Right ventricle myocardium inferior (tissue), 1 donor: ENCODE data around the gene STK38L. TPM values are rescaled to one million over a fixed set of nuclear protein-coding genes. Genes with fewer than 3 reads are reported as not detected.

ENCODE experiments used
- ATAC-seq: fragments of 200-7000 bp; cut with Tn5 transposase; one replicate; pipeline ENCODE4 v1.9.1; 2020; ENCODE audit warnings: mild to moderate bottlenecking, moderate library complexity
- DNase-seq: peaks from one replicate; pipeline ENCODE4 v3.0.0; 2021; ENCODE audit errors: missing footprints
- intact Hi-C: fragments of 100-400 bp; cut with DNase I; formaldehyde crosslinking; loops from one replicate; pipeline ENCODE4 v1.11.0; 2022
- total RNA-seq: library from RNA; stranded (reverse); fragmentation: NEBNext Ultra II Directional; extraction: Animal tissue kit (Norgen Biotek cat#: 25700); gene quantifications from one replicate; pipeline ENCODE4 v1.2.1, GENCODE V29; 2021
- donor health status: DM: no; HTN: yes; CAD: no; lungs with severe emphysema.

Gene STK38L
- total RNA-seq, 1 donor from 2014 or later, result 48.7 TPM

DNA sequence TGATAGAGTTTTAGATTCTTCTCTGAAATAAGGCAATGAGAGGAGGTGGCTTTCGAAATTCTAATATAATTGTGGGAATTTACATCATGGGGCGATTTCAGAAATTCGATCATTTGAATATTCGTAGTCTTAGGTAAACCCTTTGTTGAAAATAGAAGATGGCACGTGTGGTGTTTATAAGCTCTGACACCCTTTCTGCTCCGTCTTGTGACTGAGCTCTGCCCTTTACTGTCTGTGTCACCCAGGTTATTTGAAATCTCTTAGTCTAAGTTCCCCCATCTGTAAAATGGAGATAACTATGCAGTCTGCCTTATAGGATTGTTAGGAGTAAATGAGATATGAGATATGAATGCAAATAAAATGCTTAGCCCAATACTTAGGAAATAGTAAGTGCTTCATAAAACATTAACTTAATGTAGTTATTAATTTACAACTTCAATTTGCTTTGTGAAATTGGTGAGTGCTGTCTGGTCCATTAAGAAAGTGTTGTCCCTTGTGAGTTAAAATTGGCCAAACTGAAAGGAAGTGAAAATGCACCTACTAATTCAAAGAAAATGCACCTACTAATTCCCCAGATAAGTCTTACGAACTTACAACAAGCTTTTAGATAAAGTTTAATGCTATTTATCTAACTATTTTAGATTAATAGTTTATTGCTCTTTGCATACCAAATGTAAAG is 90.1 kb downstream of the STK38L start:
- DNase-seq (no peak), ATAC-seq (no peak)
- intact Hi-C loops, result no loop called here

DNA sequence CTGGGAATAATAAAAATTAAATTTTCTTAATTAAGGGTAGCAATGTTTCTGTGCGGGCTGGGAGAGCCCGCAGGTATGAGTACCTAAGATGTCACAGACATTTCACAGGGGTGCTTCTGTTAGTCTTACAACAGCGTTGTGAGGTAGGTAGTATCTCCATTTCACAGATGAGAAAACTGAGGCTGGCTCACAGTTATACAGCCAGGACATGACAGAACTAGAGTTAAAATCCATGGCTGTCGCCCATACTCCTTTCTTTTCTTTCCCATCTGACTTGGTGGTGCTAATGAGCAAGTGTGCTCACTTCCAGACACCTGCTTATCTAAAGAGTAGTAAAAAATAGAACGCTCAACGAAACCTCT is 90.6 kb downstream of the STK38L start:
- no peak for DNase-seq
- intact Hi-C loops, result no loop called here
- no peak for ATAC-seq

DNA sequence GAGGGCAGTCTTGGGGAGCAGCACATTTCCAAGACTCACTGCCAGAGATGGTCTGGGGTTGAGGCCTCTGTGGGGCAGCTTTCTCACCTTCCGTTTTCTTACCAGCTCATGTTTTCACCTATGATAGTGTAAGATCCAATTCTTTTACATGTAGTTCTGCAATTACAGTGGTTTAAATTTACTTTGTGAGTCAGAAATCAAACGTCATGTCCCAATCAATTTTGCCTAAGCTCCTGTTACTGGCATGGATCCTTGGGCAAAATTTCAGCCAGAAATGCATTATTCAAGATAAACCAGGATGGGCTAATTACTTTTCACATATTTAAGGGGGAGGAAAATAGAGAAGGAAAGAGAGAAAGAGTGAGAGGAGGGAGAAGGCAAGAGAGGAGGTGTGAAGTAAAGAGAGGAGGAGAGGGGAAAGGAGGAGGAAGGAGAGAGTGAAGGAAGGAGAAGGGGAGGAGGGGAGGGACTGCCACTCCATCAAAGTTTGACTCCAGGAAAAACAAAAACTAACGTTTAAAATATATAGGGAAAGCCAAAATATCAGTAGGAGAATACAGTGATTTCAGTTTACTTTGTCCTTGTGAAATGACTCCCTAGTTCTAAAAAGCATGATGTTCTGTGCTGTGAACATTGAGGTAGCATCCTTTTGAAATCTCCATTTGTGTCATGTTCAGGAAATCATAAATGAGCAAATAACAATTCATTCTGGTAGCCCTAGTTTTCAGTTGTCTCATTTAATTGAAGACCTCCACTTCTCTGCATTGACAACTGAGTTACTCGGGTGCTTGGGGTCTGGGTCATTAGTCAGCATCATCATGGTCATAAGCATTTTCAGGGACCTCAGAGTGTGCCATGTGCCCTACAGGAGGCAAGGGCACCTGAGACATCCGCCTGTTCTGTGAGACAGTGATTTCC is 91.5 kb downstream of the STK38L start:
- DNase-seq (no peak), ATAC-seq (no peak)
- intact Hi-C loops, result no loop called here

DNA sequence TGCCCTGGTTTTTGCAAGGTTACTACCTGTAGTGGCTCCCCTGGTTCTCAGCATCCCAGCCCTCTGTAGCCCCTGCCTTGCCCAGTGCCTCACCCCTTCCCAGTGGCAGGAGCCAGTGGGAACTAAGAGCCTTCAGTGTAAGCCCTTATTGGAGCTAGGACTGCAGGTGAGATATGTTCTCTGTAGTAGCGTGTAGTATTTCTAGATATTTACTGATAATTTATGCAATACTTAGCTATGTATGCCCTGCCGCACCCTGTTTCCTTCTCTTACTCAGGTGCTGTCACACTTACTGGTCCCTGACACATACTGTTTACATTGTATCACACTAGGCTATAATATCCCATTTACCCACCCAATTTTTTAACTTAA is 92.2 kb downstream of the STK38L start:
- no peak for ATAC-seq
- intact Hi-C loops, result no loop called here

DNA sequence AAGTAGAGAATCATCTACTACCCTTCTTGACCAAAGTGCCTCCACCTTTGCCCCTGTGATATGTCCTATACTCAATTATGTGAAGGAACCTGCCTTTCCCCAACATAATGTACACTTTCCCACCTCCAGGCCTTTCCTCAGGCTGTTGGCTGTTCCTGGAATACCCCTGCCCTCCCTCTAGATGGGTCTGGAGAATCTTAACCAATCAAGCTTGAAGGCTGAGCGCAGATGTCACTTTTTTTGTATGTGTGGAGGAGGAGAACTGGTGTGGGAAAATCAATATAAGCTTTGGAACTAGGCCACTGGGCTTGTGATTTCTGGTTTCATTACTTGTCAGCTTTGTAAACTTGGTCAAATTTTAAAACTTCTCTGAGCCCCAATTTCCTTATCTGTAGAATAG is 93.3 kb downstream of the STK38L start:
- intact Hi-C loops, result no loop called here
- no peak for DNase-seq
- ATAC-seq, result no peak

More for the DNA sequence above, 92.2 kb downstream of the STK38L start:
- DNase-seq, result no peak

DNA sequence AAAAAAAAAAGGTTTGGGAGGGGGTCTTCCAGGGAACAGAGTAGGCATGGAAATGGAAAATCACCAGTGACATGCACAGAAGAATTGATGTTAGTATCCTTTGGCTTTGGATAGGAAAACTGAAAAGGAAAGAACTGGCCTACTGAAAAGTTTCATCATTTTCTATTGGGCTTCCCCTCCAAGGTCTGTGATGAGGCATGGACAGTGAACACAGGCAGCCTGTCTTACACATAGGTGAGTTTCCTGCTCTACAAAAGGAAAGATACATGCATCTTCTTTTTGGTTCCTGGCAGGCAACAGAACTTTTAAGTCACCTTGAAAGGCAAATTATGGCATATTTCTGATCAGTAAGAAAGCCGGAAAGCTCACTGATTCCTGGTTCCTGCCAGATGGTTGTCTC is 94.4 kb downstream of the STK38L start:
- intact Hi-C loops, result no loop called here
- ATAC-seq, result no peak

DNA sequence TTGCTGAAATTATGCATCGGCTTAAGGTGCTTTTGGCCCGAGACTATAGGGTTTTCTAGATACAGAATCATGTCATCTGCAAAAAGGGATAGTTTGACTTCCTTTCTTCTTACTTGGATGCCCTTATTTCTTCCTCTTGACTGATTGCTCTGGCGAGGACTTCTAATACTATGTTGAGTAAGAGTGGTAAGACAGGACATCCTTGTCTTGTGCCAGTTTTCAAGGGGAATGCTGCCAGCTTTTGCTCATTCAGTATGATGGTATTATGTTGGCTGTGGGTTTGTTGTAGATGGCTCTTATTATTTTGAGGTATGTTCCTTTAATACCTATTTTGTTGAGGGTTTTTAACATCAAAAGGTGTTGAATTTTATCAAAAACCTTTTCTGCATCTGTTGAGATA is 96.9 kb downstream of the STK38L start:
- ATAC-seq (no peak), DNase-seq (no peak)
- intact Hi-C loops, result no loop called here

More for the DNA sequence above, 94.4 kb downstream of the STK38L start:
- DNase-seq, result no peak

DNA sequence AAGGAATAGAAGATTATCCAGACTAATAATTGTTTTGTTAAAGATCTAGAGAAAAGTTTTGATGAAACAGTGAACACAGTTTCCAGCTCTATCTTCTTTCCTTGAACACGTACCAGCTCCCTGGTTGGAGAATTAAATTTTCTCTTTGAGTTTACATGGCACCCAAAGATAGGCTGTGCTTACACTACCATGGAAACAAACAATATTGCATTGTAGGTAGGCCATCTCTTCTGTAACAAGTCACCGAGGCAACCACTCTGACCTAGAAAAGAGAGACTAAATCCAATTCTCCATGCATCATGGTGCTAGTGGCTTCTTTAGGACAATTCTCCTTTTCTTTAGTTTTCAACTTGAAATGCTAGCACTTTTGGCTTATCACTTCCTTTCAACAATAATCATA is 98.5 kb downstream of the STK38L start:
- DNase-seq (no peak), ATAC-seq (no peak)
- intact Hi-C loops, result no loop called here

DNA sequence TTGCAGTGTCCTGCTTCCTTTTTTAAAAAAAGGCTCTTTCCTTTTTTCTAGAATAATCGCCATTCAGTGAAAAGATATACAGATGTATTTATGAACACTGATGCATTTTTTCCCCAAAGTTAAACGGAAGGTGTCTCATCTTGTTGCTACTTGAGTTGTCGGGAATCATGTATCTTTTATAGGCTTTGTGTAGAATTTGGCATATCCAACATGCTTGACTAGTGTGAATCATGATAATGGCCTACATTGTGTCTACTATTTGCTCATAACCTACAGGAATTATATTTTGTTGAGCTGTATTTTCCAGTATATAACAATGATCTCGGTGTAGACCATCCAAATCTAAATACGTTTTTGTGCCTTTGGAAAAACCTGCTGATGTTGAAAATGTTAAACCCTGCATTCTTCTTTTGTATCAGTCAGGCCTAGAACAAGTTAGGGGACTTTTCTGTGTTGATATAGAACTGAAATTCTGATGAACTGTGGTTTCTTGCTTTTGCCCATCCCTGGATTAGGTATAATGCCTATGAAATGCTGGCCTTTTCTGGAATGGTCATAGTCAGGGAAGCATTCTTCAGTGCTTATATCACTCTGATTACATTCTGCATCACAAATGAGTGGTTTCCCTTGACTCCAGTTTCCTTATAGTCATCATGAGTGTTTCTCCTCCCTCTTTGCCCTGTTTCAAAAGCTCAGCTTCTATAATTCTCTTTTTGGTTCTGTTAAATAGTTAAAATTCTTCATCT is 99.3 kb downstream of the STK38L start:
- DNase-seq (no peak), ATAC-seq (no peak)
- intact Hi-C loops, result no loop called here

DNA sequence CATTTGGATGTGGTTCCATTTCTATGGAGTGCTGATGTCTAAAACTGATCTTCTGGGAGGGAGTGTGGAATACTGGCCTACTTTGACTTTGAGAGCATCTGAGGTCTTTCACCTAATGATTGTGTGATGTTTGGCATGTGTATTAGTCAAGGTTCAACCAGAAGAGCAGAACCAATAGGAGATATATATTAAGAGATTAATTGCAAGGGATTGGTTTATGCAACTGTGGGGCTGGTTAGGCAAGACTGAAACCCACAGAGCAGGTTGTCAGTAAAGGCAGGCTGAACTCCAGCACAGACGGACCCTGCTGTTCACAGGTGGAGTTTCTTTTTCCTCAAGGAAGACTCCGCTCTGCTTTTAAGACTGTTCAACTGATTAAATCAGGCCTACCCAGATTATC is 100.2 kb downstream of the STK38L start:
- intact Hi-C loops, result no loop called here
- DNase-seq, result no peak
- no peak for ATAC-seq

DNA sequence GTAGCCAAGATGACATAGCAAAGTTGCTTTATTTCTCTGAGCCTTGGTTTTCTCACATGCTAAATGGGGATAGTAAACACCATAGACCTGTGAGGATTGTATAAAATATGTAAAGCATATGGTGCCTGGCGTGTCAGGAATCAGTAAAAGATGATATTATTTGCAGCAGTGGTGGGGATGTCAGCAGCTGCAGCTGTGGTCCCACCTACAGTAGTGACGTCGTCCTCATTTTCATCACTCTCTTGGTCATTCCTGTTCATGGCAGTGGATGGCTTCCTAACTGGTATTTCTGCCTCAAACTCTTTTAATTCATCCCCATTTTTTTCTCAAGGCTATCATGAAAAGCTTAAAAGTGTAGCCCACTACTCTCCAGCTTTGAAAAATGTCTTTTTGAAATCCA is 100.7 kb downstream of the STK38L start:
- no peak for ATAC-seq
- DNase-seq, result no peak
- intact Hi-C loops, result no loop called here

DNA sequence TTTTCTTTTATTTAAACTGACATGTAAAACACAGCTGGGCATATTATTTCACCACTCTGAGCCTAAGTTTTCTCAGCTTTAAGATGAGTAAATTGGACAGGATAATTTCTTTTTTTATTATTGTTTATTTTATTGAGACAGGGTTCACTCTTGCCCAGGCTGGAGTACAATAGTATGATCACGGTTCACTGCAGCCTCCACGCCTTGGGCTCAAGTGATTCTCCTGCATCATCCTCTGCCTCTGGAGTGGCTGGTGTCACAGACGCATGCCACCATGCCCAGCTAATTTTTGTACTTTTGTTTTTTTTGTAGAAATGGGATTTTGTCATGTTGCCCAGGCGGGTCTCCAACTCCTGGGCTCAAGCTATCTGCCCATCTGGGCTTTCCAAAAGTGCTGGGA is 101.3 kb downstream of the STK38L start:
- DNase-seq (no peak), ATAC-seq (no peak)
- intact Hi-C loops, result no loop called here

DNA sequence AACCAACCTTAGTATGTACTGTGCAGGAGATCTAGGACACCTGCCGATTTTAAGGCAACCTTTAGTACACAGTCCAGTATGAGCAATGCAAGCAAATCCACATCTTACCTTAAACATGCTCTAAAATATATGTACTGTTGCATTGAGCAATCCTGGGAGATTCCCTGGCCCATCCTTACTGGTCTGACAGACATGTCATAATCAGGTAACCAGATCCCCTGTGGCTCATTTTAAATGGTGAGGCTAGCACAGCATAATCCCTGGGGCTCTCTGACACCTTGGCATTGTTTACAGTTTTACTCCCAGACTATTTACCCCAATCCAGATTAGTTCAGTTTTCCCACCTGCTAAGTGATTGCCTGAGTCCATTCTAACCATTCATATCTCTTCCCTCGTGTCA is 103.7 kb downstream of the STK38L start:
- ATAC-seq, result no peak

DNA sequence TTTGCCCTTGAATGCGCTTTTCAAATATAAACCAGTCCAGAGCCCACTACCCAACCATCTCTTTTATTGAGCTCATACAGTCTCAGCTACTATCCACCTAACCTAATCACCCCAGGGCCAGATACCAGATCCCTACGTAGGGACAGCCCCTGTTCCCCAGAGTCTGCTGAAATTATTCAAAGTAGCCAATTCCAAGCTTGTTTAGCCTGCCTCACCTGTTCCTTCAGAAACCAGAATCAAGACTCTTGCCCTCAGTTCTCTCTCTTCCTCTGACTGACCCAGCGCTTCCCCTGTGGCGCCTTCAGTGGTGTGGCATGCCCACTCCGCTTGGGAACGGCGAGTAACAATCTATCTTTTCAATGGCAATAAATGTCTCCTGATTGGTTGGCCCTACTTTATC is 107.4 kb downstream of the STK38L start:
- DNase-seq, result no peak
- no peak for ATAC-seq
- intact Hi-C loops, result no loop called here

More for the DNA sequence above, 103.7 kb downstream of the STK38L start:
- DNase-seq, result no peak
- intact Hi-C loops, result no loop called here

DNA sequence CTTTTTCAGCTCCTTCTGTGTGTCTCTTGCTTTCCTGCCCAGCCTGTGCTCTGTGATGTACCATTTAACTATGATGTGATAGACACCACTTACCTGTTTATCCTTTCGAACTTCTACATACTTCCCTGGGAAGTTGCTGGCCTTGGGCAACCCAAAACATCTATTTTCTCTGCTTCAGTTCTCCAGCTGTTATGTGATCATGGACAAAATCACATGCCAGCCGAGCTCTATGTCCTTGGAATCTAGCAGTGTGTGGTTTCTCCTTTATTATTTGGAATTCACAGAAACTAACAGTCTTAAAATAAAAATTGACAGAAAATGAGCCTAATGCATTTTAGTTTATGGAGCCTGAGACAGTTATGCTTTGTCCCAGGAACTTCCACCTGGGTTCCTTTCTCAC is 111.4 kb downstream of the STK38L start:
- intact Hi-C loops, result no loop called here
- DNase-seq, result no peak
- ATAC-seq, result no peak

DNA sequence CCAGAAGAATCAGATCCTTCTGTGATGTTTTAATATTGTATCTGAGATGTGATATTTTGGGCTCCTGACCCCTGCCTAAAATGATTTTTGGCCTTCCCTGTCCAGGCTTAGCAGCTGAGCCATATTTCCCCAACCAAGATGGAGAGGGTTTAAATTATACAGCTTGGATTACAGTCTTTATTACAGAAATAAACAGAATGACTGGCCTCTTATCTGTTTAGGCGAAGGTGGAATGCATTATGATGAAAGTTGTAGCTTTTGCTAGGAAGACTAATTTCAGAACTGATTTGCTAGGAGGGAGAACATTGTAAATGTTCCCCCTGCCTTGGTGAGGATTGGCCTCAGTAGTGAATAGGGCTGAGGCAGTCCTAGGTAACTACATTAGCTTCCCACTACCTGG is 111.9 kb downstream of the STK38L start:
- DNase-seq, result no peak
- intact Hi-C loops, result no loop called here
- no peak for ATAC-seq

DNA sequence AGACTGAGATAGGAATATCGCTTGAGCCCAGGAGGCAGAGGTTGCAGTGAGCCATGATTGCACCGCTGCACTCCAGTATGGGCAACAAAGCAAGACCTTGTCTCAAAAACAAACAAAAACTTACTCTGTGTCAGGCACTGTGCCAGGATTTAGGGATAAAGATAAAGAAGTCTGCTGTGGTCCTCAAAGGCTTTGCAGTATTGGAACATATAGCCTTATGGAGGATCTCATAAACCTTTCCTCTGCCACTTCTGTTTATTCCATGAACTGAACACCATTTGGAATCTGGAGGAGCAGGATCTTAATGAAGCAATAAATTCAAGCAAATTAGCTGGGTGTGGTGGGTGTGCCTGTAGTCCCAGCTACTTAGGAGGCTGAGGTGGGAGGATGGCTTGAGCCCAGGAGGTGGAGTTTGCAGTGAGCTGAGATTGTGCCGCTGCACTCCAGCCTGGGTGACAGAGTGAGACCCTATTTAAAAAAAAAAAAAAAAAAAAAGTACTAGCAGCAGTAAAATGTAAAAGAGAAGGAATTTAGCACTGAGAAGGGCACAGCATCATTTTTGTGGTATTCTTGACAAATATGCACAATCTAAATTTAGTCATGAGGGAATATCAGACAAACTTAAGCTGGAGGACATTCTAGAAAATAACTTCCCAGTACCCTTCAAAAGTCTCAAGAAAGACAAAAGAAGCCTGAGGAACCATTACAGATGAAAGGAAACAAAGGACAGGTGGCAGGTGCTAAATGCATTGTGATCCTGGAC is 115.7 kb downstream of the STK38L start:
- ATAC-seq (no peak), DNase-seq (no peak)
- intact Hi-C loops, result no loop called here

DNA sequence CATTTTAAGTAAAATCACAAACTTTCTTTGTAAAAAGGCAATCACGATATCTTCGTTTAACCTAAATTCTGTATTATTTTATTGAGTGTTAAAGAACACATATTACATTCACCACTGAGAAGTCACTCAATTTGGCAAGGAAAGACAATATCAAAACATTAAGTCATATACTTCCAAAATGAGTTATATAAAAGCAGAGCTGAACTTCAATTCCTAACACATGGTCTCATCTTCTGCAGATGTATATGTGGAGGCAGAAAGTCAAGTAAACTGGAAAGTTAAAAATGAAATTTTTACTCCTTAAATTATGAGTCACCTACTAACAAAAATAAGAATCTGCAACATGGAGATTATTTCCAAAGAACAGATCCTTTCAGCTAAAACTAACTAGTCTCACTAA is 117.3 kb downstream of the STK38L start:
- intact Hi-C loops, result no loop called here
- DNase-seq (no peak), ATAC-seq (no peak)

DNA sequence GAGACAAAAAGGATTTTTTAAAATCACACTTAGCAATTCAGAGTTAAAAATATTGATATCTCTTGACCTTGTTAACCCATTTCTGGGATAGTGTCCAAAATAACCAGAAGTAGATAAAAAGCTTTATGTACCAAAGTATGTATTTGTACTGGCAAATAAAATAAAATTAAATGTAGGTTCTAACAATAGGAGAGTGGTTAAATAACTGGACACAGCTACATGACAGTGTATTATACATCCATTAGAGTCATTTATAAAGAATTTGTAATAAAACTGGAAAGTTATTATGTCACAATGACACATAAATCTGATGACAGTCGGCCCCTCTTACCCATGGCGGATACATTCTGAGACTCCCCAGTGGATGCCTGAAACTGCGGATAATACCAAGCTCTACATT is 122.5 kb downstream of the STK38L start:
- DNase-seq, result no peak
- intact Hi-C loops, result no loop called here

More for the DNA sequence above, 122.5 kb downstream of the STK38L start:
- no peak for ATAC-seq
